Lower leg skin (tissue), 3 donors: ENCODE results near the gene FDX2.

Experiments used
- POLR2A ChIP-seq, 2 donors: fragments of 450-650 bp; IDR thresholded peaks; one replicate each; pipeline ENCODE4 v1.6.1; 2016 to 2017; ENCODE audit warnings: antibody characterized with exemption in 2 of 2, mild to moderate bottlenecking in 1 of 2, moderate library complexity in 1 of 2
- TF ChIP-seq, protein P1 (sequence below), 3 donors: fragments of 450-650 bp; IDR thresholded peaks; one replicate each; pipeline ENCODE4 v1.5.1; 2016; ENCODE audit warnings: antibody characterized with exemption in 3 of 3, mild to moderate bottlenecking in 3 of 3, moderate library complexity in 2 of 3

DNA sequence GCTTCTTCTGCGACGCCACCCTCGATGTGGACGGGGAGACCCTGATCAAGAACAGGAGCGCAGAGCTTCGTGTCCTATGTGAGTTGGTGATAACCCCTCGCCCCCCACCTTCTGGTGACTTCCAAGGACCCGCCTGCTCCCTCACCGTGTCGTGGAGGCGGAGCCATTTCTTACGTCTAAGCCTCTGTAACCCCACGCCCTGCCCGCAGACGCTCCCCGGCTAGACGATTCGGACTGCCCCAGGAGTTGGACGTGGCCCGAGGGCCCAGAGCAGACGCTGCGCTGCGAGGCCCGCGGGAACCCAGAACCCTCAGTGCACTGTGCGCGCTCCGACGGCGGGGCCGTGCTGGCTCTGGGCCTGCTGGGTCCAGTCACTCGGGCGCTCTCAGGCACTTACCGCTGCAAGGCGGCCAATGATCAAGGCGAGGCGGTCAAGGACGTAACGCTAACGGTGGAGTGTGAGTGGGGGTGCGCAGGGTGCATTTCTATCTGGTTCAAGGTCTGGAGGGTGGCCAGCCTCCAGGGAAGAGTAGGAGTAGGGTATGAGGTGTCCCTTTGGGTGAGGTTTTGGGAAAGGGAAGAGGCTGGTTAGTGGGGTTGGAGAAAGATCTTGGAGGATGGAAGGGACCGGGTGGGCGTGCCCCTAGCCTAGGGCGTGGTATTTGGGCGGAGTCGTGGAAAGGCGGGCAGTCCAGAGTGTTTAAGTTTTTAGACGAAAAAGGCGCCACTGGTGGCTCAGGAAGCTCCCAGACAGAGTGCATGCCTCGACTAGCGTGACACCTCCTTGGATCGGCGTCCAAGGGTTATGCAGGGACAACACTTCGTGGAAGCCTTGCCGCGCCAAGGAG lies 22.8 kb downstream of the FDX2 start:
- TF ChIP-seq POLR2A (IDR thresholded peaks at IDR 0.05) = no peak
- TF ChIP-seq, protein P1, sequence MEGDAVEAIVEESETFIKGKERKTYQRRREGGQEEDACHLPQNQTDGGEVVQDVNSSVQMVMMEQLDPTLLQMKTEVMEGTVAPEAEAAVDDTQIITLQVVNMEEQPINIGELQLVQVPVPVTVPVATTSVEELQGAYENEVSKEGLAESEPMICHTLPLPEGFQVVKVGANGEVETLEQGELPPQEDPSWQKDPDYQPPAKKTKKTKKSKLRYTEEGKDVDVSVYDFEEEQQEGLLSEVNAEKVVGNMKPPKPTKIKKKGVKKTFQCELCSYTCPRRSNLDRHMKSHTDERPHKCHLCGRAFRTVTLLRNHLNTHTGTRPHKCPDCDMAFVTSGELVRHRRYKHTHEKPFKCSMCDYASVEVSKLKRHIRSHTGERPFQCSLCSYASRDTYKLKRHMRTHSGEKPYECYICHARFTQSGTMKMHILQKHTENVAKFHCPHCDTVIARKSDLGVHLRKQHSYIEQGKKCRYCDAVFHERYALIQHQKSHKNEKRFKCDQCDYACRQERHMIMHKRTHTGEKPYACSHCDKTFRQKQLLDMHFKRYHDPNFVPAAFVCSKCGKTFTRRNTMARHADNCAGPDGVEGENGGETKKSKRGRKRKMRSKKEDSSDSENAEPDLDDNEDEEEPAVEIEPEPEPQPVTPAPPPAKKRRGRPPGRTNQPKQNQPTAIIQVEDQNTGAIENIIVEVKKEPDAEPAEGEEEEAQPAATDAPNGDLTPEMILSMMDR (IDR thresholded peaks at IDR 0.05) = no peak
